H1 (cell line): Measurements from ENCODE around the gene CGA. TPM values are rescaled to one million over a fixed set of nuclear protein-coding genes. Genes with fewer than 3 reads are reported as not detected.

Source experiments
- CTCF ChIA-PET: fragments of 300-600 bp; sonication (Branson Sonifier 250); formaldehyde crosslinking; loops from one replicate; lab custom pipeline; 2021; ENCODE audit not compliant: partially characterized antibody; lab: Charles Lee
- POLR2A ChIA-PET: fragments of 300-600 bp; sonication (Branson Sonifier 250); formaldehyde crosslinking; loops from one replicate; lab custom pipeline; 2021; ENCODE audit warnings: inconsistent platforms; ENCODE audit not compliant: partially characterized antibody; lab: Charles Lee
- DNase-seq, 2 experiments: peaks; one replicate each; pipeline versions ENCODE4 v3.0.0 to v3.0.0-alpha.2; 2010 to 2022; ENCODE audit warnings: low spot score in 2 of 2, low read depth in 1 of 2, mixed read lengths in 1 of 2
- FAIRE-seq: peaks from 2 replicates; lab custom pipeline; 2011; peaks lifted over from hg19 to GRCh38; lab: Jason Lieb, UNC
- H2AFZ ChIP-seq: 2 replicates; pipeline ENCODE4 v1.8.1; 2012; ENCODE audit warnings: low read length, inconsistent platforms
- H2AK5ac ChIP-seq: 2 replicates; pipeline ENCODE4 v1.6.1; 2013; ENCODE audit warnings: low read depth, low read length
- H2BK120ac ChIP-seq: replicated peaks from 2 replicates; pipeline ENCODE3; 2013; ENCODE audit warnings: low read depth, low read length, inconsistent platforms
- H2BK12ac ChIP-seq: 2 replicates; pipeline ENCODE4 v1.6.1; 2013; ENCODE audit warnings: low read depth, low read length
- H2BK15ac ChIP-seq: 2 replicates; pipeline ENCODE4 v1.6.1; 2013; ENCODE audit warnings: low read length
- H2BK20ac ChIP-seq: 2 replicates; pipeline ENCODE4 v1.6.1; 2013; ENCODE audit warnings: low read length
- H2BK5ac ChIP-seq: 2 replicates; pipeline ENCODE4 v1.6.1; 2013; ENCODE audit warnings: low read depth, low read length
- H3K14ac ChIP-seq: 2 replicates; pipeline ENCODE4 v1.6.1; 2013; ENCODE audit warnings: inconsistent platforms; ENCODE audit not compliant: insufficient read length
- H3K18ac ChIP-seq: 2 replicates; pipeline ENCODE4 v1.6.1; 2013; ENCODE audit warnings: low read length; ENCODE audit errors: extremely low read depth
- H3K23ac ChIP-seq: 2 replicates; pipeline ENCODE4 v1.6.1; 2013; ENCODE audit warnings: inconsistent platforms; ENCODE audit not compliant: insufficient read length
- H3K23me2 ChIP-seq: 2 replicates; pipeline ENCODE4 v1.6.1; 2013; ENCODE audit warnings: low read depth, low read length
- H3K27ac ChIP-seq: 2 replicates; pipeline ENCODE4 v1.6.1; 2011; ENCODE audit warnings: low read depth, low read length, inconsistent platforms
- H3K27me3 ChIP-seq, 4 experiments: replicated peaks in 1 of 4; 1 replicate in 1 of 4; 2 replicates in 3 of 4; pipeline versions ENCODE4 v1.6.1 to v1.8.1; 2011 to 2013; ENCODE audit warnings: low read length in 3 of 4, mild to moderate bottlenecking in 3 of 4, inconsistent platforms in 2 of 4, mixed read lengths in 2 of 4, moderate library complexity in 1 of 4; ENCODE audit not compliant: control insufficient read depth in 3 of 4, insufficient read depth in 3 of 4; ENCODE audit errors: extremely low read depth in 1 of 4
- H3K36me3 ChIP-seq, 4 experiments: 2 replicates each; pipeline versions ENCODE4 v1.6.1 to v1.8.1; 2011 to 2013; ENCODE audit warnings: mild to moderate bottlenecking in 4 of 4, low read length in 3 of 4, moderate library complexity in 2 of 4, control low read depth in 1 of 4, inconsistent platforms in 1 of 4; ENCODE audit not compliant: insufficient read depth in 4 of 4, control insufficient read depth in 2 of 4
- H3K4ac ChIP-seq: replicated peaks from 2 replicates; pipeline ENCODE3; 2013; ENCODE audit warnings: low read length, low read depth, mixed read lengths, inconsistent platforms; ENCODE audit not compliant: insufficient read length
- H3K4me1 ChIP-seq, 4 experiments: replicated peaks in 1 of 4; 1 replicate in 1 of 4; 2 replicates in 3 of 4; pipeline versions ENCODE4 v1.6.1 to v1.8.1; 2011 to 2013; ENCODE audit warnings: low read length in 3 of 4, inconsistent platforms in 2 of 4, mixed read lengths in 1 of 4; ENCODE audit not compliant: insufficient read depth in 4 of 4, control insufficient read depth in 3 of 4
- H3K4me2 ChIP-seq, 2 experiments: 2 replicates each; pipeline versions ENCODE4 v1.6.1 to v1.8.1; 2011 to 2013; ENCODE audit warnings: low read depth in 2 of 2, low read length in 2 of 2, control low read depth in 1 of 2, inconsistent platforms in 1 of 2, mild to moderate bottlenecking in 1 of 2; ENCODE audit not compliant: insufficient read depth in 1 of 2
- H3K4me3 ChIP-seq, 4 experiments: fragments of 200-600, 300-600 bp in 1 of 4; sonication (generic), shearing (Covaris generic), sonication (Bioruptor Twin) in 1 of 4; 2 replicates each; pipeline versions ENCODE4 v1.5.1 to v1.8.1; 2011 to 2016; ENCODE audit warnings: low read length in 4 of 4, low read depth in 3 of 4, control low read depth in 2 of 4, inconsistent platforms in 2 of 4, mild to moderate bottlenecking in 2 of 4, mixed read lengths in 1 of 4, moderate library complexity in 1 of 4; ENCODE audit not compliant: insufficient read depth in 2 of 4; ENCODE audit errors: extremely low read depth in 1 of 4
- H3K56ac ChIP-seq: replicated peaks from 2 replicates; pipeline ENCODE3; 2013; ENCODE audit warnings: low read depth, mild to moderate bottlenecking, mixed read lengths, low read length, inconsistent platforms; ENCODE audit not compliant: insufficient read length
- H3K79me1 ChIP-seq: 2 replicates; pipeline ENCODE4 v1.6.1; 2013; ENCODE audit warnings: low read depth, low read length, control low read depth
- H3K79me2 ChIP-seq, 2 experiments: 2 replicates each; pipeline versions ENCODE4 v1.6.1 to v1.8.1; 2012 to 2013; ENCODE audit warnings: low read length in 2 of 2, mild to moderate bottlenecking in 2 of 2, inconsistent platforms in 1 of 2; ENCODE audit not compliant: insufficient read depth in 2 of 2, control insufficient read depth in 1 of 2
- H3K9ac ChIP-seq, 4 experiments: replicated peaks in 1 of 4; 1 replicate in 1 of 4; 2 replicates in 3 of 4; pipeline versions ENCODE4 v1.6.1 to v1.8.1; 2011 to 2013; ENCODE audit warnings: low read depth in 3 of 4, low read length in 3 of 4, control low read depth in 2 of 4, mild to moderate bottlenecking in 2 of 4, moderate library complexity in 2 of 4, inconsistent platforms in 1 of 4; ENCODE audit errors: extremely low read depth in 1 of 4
- H3K9me3 ChIP-seq, 2 experiments: 2 replicates each; pipeline versions ENCODE4 v1.6.1 to v1.8.1; 2012 to 2013; ENCODE audit warnings: mild to moderate bottlenecking in 2 of 2, moderate library complexity in 2 of 2, control low read depth in 1 of 2, inconsistent platforms in 1 of 2, low read depth in 1 of 2, low read length in 1 of 2, mixed read lengths in 1 of 2; ENCODE audit not compliant: insufficient read depth in 2 of 2
- H4K20me1 ChIP-seq, 2 experiments: replicated peaks in 1 of 2; 2 replicates each; pipeline versions ENCODE3 to v1.8.1; 2011 to 2013; ENCODE audit warnings: inconsistent platforms in 2 of 2, low read length in 2 of 2, mild to moderate bottlenecking in 1 of 2; ENCODE audit not compliant: insufficient read depth in 2 of 2, control insufficient read depth in 1 of 2
- H4K5ac ChIP-seq: 2 replicates; pipeline ENCODE4 v1.6.1; 2013; ENCODE audit warnings: low read length, low read depth, mixed read lengths, inconsistent platforms; ENCODE audit not compliant: insufficient read length
- H4K8ac ChIP-seq: 2 replicates; pipeline ENCODE4 v1.8.0; 2013; ENCODE audit warnings: mild to moderate bottlenecking, moderate library complexity, low read length, inconsistent platforms; ENCODE audit not compliant: insufficient read depth; ENCODE audit errors: extremely low read depth
- H4K91ac ChIP-seq: replicated peaks from 2 replicates; pipeline ENCODE3; 2013; ENCODE audit warnings: low read length, mixed read lengths, inconsistent platforms; ENCODE audit not compliant: insufficient read length
- SUZ12 ChIP-seq: fragments of 200-600 bp; sonication (generic); IDR thresholded peaks from 2 replicates; pipeline ENCODE4 v1.6.1; 2012; ENCODE audit warnings: mild to moderate bottlenecking, inconsistent platforms, low read length, moderate library complexity, mixed read lengths
- WGBS, 2 experiments: shearing (Covaris generic) in 1 of 2; methylation state at CpG; one replicate each; pipeline versions ENCODE4 v1.1.6 to v1.1.7; 2013 to 2015; ENCODE audit warnings: low lambda C conversion rate in 2 of 2, mixed read lengths in 2 of 2, inconsistent platforms in 1 of 2, low coverage in 1 of 2, missing lambda C conversion rate in 1 of 2; ENCODE audit not compliant: insufficient replicate concordance in 2 of 2, insufficient coverage in 1 of 2, insufficient read length in 1 of 2; ENCODE audit errors: extremely low coverage in 1 of 2, missing lambda C conversion rate in 1 of 2; 5-methylcytosine and 5-hydroxymethylcytosine counted together
- polyA plus RNA-seq, 7 experiments: library from polyadenylated mRNA; depleted of rRNA in 3 of 7; stranded (reverse) in 5 of 7; unstranded in 2 of 7; fragments of >200 nt in 5 of 7; fragments of 200-250 nt in 2 of 7; gene quantifications; 1 replicate in 5 of 7; 2 replicates in 1 of 7; 4 replicates in 1 of 7; pipeline versions ENCODE4 v1.2.1 to v1.2.3, GENCODE V29; 2011 to 2013; ENCODE audit warnings: missing spikeins in 2 of 7, mixed read lengths in 2 of 7
- total RNA-seq: library from RNA; stranded (reverse); fragmentation: NEBNext Ultra II Directional; extraction: Animal tissue kit (Norgen Biotek cat#: 25700); gene quantifications from 2 replicates; pipeline ENCODE4 v1.2.1, GENCODE V29; 2021

CGA gene
- total and polyA plus RNA-seq, 2 of the 8 experiments (the other 6 are each of a cell fraction or from before 2014, with no cell fraction given): not detected

- Histone ChIP-seq H3K4me1 (no peaks in the 10 kb centered on the region), H3K36me3 (no peaks in the 10 kb centered on the region), H3K4ac (no peak overlapping the region), H4K8ac (no peak overlapping the region), H3K14ac (no peak overlapping the region), H3K79me1 (0 out of 2 replicates have a peak, but pooled peaks cover 2% of the 10 kb centered on the region), H3K9me3 (no peaks in the 10 kb centered on the region), H3K9ac (no peak overlapping the region), H2BK12ac (no peak overlapping the region), H2BK15ac (no peak overlapping the region), H2BK5ac (no peak overlapping the region), H3K79me2 (no peaks in the 10 kb centered on the region), H4K5ac (no peak overlapping the region), H2BK120ac (no peak overlapping the region), H3K23ac (no peak overlapping the region), H3K4me3 (no peak overlapping the region), H2AFZ (no peak overlapping the region), H2AK5ac (no peak overlapping the region), H3K23me2 (no peaks in the 10 kb centered on the region), H4K20me1 (no peaks in the 10 kb centered on the region), H3K27me3 (no peaks in the 10 kb centered on the region), H2BK20ac (no peak overlapping the region), H3K4me2 (no peak overlapping the region), H3K27ac (no peak overlapping the region), H3K18ac (no peak overlapping the region), H3K56ac (no peak overlapping the region), H4K91ac (no peak overlapping the region)
- ChIA-PET POLR2A (interaction anchor here (1.0 kb wide), 1 partner anchor 507 kb away, joined by 4 read pairs; no protein-coding TSS in a partner anchor), CTCF (interaction anchor here (1.3 to 2.1 kb wide), 3 partner anchors 9 to 318 kb away, joined by 4 to 7 read pairs (median 5); no protein-coding TSS in a partner anchor)
- FAIRE-seq (no peak), DNase-seq (no peak)
- WGBS, 2 experiments: 91% methylated on average over 2 of the region's 2 CpGs; no CpG with 5 or more reads in 1 of the 2 experiments
- TF ChIP-seq SUZ12: no peak
Observed at GRCh38 chr6:87075168-87075567, 19.7 kb downstream of the CGA start.
